ENCODE data around the gene GPN3.
"Not testable (repeated sequence)": the region's sequence is repeated elsewhere in the genome, so short reads cannot be mapped to it uniquely, and the experiment has no call there.

GPN3 gene

DNA sequence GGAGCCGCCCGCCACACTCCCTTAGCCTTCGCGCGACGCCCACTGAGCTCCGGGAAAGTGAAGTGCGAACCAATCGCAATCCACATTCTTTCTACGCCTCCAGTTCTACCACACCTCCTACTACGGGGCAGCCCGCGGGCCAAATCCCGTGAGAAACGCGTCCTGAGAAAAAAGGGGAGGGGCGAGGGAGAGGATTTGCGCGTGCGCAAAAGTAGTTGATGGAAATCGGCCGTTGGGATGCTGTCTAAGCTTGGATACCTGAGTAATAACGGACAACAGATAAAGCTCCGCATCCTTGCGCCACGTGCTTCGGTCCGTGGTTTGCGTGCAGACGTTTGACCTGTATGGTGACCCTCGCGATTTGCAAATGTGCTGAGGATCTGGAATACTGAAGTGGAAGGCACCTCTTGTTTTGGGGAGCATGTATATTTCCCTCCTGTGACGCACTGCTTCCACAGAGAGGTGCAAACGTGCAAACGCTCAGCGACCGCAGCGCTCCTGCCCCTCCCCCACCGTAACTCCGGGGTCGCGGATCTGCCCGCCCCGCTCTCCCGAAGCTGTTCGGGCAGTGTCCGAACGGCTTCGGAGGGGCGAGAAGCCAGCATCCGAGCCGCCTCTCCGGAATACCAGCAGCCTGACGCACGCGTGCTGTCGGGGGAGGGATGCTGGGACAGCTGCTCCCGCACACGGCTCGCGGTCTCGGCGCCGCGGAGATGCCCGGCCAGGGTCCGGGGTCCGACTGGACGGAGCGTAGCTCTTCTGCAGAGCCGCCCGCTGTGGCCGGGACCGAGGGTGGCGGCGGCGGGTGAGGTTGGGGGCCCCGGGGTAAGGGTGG is at the start of gene GPN3, which contains the start of gene FAM216A:
Gene GPN3 (minus strand): TSS at position 44 of the 835 bp plus-strand sequence. CDS start 54 bp downstream, outside the sequence.
Gene FAM216A (plus strand): TSS at position 632 of the 835 bp plus-strand sequence. CDS start 31 bp downstream, at position 663.
- peak; percentile 96 for DNase-seq

- no peak for DNase-seq
These were observed 48.9 kb upstream of the GPN3 start for GRCh38 chr12:110516995-110517394.

GRCh38 chr12:110514363-110514762 is 46.3 kb upstream of the GPN3 start:
- DNase-seq: no peak

DNA sequence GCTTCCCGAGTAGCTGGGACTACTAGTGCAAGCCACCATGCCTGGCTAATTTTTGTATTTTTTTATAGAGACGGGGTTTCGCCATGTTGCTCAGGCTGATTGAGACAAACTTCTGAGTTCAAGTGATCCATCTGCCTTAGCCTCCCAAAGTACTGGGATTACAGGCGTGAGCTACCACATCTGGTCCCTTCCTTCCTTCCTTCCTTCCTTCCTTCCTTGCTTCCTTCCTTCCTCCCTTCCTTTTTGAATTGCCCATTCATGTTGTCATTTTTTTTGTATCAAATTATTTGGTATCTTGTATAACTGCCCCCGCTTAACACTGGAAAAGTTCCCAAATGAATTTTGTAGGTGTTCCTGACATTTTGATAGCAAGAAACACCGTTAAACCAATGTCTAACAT is 45.8 kb upstream of the GPN3 start:
- no peak for DNase-seq

- no peak for DNase-seq
These were observed 40.1 kb upstream of the GPN3 start for GRCh38 chr12:110508071-110508586.

DNA sequence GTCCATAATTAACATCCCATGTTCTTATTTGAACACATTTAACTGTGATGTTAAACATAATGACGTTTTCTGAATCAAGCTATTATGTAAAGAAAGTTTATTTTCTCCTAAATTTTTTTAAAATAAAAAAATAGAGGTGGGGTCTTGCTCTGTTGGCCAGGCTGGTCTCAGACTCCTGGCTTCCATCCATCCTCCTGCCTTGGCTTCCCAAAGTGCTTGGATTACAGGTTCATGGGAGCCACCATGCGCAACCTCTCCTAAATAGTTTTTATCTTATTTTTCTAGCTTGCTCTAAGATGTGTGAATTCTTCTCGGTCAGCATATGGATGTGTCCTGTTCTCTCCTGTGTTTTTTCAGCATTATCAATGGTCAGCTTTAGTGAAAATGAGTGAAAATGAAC is 37.3 kb upstream of the GPN3 start:
- no peak for DNase-seq

DNA sequence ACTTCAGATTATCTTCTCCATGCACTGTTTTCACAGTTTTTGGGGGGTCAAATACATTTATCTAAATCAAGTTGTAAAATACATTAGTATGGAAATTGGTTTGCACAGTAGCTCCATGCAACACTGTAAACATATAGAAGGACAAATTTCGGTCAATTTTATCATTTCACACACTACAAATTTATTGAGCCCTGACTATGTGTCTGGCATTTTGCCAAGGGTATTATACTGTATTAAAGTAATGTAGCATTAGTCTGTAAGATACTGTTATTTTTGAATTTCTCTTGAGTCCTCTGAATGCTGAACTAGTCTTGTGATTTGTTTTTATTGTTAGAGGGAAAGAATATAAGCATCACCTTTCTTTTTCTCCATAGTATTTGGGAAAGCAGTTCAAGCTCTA is 35.4 kb upstream of the GPN3 start:
- no peak for DNase-seq

DNA sequence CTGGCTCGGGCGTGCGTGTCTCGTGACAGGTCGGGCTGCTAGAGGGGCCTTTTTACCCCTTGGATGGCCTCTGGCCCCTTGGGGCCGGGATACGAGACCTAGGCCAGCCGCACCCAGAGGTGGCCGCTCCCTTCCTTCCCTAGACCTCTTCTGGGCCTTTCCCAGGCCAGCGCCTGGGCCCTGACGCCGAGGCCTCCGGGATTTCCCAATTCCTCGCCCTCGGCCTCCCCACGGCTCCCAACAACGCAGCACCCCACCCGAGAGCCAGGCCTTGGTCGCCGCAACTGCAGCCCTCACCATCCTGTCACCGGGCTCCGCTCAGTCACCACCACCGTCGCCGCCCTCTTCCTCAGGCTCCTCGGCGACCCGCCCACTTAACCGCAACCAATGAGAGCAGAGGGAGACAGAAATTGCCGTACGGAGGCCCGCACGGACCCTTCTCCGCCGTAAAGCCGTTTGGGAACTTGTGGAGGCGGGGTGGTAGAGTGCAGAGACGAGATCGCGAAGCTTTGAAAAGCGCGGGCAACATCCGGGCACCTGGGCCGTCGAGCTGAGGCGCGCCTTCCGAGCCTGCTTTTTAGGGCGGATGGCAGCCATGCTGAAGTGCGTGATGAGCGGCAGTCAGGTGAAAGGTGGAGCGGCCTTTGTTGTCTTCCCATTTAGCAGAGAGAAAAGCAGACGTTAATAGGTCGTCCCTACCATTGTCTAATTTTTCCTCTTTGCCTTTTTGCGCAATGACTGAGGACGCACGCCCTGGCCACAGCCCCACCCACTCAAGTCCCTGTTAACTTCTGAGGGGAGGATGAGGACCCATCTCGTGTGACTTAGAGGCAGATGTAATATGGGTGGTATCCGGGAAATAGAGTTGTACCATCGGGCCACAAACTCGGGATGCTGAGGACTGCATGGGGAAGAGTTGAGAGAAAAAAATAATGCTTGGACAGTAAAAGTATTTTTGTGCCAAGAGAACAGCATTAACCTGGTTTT is 34.0 kb upstream of the GPN3 start, which contains the start of the genes RAD9B and VPS29:
Gene RAD9B (plus strand): TSS at position 580 of the 987 bp plus-strand sequence. CDS start 7 bp downstream, at position 587.
Gene VPS29 (minus strand): TSS at position 360 of the 987 bp plus-strand sequence. CDS start 60 bp downstream, at position 300.
- DNase-seq: peak; percentile 99

DNA sequence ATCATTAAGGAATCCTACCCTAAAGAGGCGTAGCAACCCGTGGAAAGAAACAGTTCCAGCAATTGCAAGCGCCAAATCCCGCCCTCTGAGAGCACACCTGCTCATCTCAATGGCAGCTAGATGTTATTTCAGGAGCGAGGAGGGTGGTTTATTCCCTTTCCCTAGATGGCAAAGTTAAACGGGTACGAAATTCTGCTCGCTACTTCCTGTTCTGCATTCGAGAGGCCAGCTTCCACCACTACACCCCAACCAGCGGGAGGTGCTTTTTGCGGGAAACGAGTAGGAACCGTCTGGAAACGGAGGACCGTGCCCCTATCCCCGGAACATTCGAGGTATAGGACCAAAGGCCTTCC is 33.3 kb upstream of the GPN3 start:
- peak; percentile 71 for DNase-seq

- no peak for DNase-seq
These were observed 31.1 kb upstream of the GPN3 start for GRCh38 chr12:110498984-110499706.

DNA sequence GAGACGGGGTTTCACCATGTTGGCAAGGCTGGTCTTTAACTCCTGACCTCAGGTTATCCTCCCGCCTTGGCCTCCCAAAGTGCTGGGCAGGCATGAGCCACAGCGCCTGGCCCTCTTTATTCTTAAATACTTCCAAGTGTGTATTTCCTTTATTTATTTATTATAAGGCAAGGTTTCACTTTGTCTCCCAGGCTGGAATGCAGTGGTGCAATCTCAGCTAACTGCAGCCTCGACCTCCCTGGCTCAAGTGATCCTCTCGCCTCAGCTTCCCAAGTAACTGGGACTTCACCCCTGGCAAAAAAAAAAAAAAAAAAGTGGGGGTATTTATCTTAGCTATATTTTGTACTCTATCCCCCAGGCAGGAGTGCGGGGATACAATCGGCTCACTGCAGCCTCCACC is 7.4 kb upstream of the GPN3 start:
- no peak for DNase-seq

- no peak for DNase-seq
These were observed 227 bp downstream of the GPN3 start for GRCh38 chr12:110467847-110468213.

DNA sequence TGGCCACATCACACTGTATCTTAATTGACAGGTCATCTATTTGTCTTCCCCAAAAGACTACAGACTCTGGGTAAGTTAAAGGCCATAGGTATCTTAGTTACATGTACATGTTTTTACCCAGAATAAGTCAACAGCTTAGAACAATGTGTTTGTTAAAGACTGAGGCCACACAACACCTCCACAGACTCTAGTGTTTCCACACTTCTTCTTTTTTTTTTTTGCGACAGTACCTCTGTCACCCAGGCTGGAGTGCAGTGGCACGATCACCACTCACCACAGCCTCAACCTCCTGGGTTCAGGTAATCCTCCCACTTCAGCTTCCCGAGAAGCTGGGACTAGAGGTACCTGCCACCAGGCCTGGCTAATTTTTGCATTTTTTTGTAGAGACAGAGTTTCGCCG is 1.3 kb downstream of the GPN3 start:
- DNase-seq: no peak

DNA sequence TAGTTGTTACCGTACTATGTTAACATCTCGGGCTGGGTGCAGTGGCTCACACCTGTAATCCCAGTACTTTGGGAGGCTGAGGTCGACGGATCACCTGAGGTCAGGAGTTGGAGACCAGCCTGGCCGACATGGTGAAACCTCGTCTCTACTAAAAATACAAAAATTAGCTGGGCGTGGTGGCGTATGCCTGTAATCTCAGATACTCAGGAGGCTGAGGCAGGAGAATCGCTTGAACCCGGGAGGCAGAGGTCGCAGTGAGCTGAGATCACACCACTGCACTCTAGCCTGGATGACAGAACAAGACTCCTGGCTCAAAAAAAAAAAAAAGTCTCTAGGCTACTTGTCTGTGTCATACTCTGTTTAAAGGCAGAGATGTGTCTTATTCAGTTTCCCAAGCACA is 2.3 kb downstream of the GPN3 start:
- not testable (repeated sequence) for DNase-seq

GRCh38 chr12:110465024-110465423 is 3.0 kb downstream of the GPN3 start:
- DNase-seq: no peak

DNA sequence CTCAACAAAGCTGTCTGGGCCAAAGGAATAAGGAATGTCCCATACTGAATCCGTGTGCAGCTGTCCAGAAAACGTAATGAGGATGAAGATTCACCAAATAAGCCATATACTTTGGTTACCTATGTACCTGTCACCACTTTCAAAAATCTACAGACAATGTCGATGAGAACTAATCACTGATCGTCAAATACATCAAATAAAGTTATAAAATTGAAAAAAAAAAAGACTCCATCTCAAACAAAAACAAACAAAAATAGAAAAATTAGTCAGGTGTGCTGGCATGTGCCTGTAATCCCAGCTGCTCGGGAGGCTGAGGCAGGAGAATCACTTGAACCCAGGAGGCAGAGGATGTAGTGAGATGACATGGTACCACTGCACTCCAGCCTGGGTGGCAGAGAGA is 6.9 kb downstream of the GPN3 start:
- not testable (repeated sequence) for DNase-seq

DNA sequence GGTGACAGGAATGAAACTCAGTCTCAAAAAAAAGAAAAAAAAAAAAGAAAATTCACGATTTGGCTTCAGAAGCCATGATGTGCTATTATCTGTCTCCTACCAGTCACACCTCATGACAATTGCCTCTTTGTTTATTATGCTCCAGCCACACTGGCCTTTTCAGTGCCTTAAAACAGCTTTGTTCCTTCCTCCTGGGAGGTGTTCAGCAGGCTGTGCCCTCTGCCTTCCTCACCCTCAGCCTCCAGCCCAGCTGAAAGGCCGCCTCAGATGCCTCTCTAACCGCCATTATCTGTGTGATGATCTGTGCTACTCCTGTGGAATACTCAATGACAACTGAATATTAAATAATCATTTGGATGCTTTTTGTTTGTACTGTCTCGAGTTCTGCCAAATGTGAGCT is 9.3 kb downstream of the GPN3 start:
- DNase-seq: no peak

GRCh38 chr12:110453569-110454296 is 14.3 kb downstream of the GPN3 start:
- no peak for DNase-seq

DNA sequence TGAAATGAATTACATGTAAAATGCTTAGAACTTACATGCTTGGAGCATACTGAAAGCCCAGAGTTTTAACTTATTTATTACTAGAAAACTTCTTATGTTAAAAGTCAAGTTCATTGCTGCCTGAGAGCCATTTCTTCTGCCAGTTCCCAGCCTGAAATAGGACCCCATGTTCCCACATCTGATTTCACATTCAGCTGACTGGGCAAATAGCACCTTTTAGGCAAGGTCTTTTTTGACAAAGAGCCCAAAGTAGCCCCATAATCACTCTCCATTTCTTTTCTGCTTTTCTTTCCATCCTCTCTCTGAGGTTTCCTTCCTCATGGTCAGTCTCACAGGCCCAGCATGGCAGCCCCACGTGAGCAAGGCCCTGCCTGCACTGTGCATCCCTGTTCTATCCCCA is 16.8 kb downstream of the GPN3 start:
- no peak for DNase-seq

- peak; percentile 94 for DNase-seq
These were observed 18.1 kb downstream of the GPN3 start, which contains the start of gene ARPC3 for GRCh38 chr12:110449799-110450497. ARPC3 (minus strand) TSS chr12:110450337; CDS start chr12:110450260, 77 bp downstream.

DNA sequence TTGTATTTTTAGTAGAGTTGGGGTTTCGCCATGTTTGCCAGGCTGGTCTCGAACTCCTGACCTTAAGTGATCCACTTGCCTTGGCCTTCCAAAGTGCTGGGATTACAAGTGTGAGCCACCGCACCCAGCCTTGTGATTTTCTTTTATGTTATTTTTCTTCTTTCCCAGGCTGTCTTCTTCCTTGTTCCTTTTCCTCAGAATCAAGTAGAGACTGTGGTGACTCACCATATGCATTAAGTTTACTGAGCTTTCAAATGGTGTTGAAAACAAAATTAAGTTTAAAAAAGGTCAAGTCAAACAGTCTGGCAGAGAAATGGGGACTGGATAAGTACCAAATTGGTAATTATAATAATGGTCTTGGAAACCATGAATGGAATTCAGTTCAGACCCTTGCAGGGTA is 23.6 kb downstream of the GPN3 start:
- DNase-seq: no peak
